Mucosa of descending colon (tissue), 3 donors: ENCODE results near the gene ITGA5. TPM values are rescaled to one million over a fixed set of nuclear protein-coding genes. Genes with fewer than 3 reads are reported as not detected.

Experiments used
- ATAC-seq: fragments of 200-7000 bp; cut with Tn5 transposase; one replicate; pipeline ENCODE4 v1.9.1; 2020; ENCODE audit warnings: mild to moderate bottlenecking, moderate library complexity
- DNase-seq, 3 donors: peaks; one replicate each; pipeline ENCODE4 v3.0.0-alpha.2; 2020
- H3K36me3 ChIP-seq: fragments of 200-600 bp; one replicate; pipeline ENCODE4 v1.8.0; 2021; ENCODE audit warnings: low read depth, mild to moderate bottlenecking
- H3K4me1 ChIP-seq: fragments of 200-600 bp; one replicate; pipeline ENCODE4 v1.8.0; 2021; ENCODE audit warnings: low read depth, mild to moderate bottlenecking
- H3K4me3 ChIP-seq: fragments of 200-600 bp; one replicate; pipeline ENCODE4 v1.8.0; 2021; ENCODE audit warnings: mild to moderate bottlenecking
- H3K9me3 ChIP-seq: fragments of 200-600 bp; one replicate; pipeline ENCODE4 v1.8.0; 2021; ENCODE audit warnings: mild to moderate bottlenecking
- intact Hi-C, 2 donors: fragments of 100-400 bp; cut with DNase I in 1 of 2; cut with micrococcal nuclease in 1 of 2; formaldehyde crosslinking; loops; one replicate each; pipeline versions ENCODE4 v1.11.0 to v1.11.1; 2022; cut with DNase I, micrococcal nuclease
- total RNA-seq, 3 donors: library from RNA; stranded (reverse); fragmentation: NEBNext Ultra II Directional in 2 of 3; extraction: Animal tissue kit (Norgen Biotek cat#: 25700) in 2 of 3; gene quantifications; one replicate each; pipeline versions ENCODE4 v1.2.1 to v1.2.4, GENCODE V29; 2021 to 2023
- TF ChIP-seq, protein P1 (sequence below): fragments of 200-600 bp; IDR thresholded peaks from one replicate; pipeline ENCODE4 v1.8.0; 2022; ENCODE audit warnings: antibody characterized with exemption, mild to moderate bottlenecking
- donor health status: DM: no; HTN: no; CAD: no; lungs with moderate emphysema.
- donor health status: DM: no; HTN: no; CAD: no.
- donor health status: DM: no; HTN: yes; CAD: no.

The ITGA5 gene
- total RNA-seq, 3 donors from 2014 or later = 8.0 to 201 (median 61.8) TPM

DNA sequence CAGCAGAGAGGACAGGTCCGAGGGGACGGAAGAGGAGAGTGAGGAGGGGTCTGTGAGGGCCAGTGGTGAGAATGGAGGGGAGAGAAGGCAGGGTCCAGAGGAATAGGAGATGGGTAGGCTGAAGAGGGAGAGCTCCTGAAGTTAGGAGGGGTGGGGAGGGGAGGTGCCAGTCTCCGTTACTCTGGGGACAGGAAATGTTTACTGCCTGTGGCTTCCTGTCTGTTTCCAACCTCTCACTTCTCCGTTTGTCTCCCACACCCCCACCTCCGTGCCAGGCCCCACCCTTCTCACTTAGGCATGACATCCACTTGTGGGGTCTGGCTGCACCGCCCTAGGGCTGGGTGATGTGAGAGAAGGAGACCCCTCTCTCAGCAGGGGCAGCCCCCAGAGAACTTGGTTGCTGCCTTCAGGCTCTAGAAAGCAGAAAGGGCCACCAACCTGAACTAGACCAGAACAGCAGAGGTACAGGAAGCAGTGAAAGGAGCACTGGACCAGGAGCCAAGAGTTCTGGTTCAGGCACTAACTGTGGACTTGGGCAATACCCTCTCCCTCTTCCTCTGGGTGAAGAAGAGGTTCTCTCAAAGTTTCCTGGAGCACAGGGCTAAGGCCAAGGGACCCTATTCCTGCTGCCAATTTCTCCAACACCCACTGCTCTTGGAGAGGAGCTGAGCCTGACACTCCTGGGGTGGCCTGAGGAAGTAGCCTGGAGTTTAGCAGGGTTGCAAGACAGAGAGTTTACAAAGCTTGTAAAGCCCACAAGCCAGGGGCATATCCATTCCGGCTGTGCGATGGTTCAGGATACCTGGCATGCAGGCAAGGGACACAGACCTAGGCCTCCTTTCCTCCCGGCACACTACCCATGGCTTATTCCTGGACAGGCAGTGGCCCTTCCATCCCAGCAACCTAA, 5.5 kb downstream of the ITGA5 start:
- Histone ChIP-seq H3K36me3 (no peaks in the 10 kb centered on the region), H3K9me3 (no peaks in the 10 kb centered on the region), H3K4me1 (no peaks in the 10 kb centered on the region), H3K4me3 (no peak overlapping the region)
- peak; percentile 50 to 85 (median 60) for DNase-seq
- peak; percentile 80 for ATAC-seq
- intact Hi-C loops = no loop called here
- TF ChIP-seq, protein P1, sequence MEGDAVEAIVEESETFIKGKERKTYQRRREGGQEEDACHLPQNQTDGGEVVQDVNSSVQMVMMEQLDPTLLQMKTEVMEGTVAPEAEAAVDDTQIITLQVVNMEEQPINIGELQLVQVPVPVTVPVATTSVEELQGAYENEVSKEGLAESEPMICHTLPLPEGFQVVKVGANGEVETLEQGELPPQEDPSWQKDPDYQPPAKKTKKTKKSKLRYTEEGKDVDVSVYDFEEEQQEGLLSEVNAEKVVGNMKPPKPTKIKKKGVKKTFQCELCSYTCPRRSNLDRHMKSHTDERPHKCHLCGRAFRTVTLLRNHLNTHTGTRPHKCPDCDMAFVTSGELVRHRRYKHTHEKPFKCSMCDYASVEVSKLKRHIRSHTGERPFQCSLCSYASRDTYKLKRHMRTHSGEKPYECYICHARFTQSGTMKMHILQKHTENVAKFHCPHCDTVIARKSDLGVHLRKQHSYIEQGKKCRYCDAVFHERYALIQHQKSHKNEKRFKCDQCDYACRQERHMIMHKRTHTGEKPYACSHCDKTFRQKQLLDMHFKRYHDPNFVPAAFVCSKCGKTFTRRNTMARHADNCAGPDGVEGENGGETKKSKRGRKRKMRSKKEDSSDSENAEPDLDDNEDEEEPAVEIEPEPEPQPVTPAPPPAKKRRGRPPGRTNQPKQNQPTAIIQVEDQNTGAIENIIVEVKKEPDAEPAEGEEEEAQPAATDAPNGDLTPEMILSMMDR = no peak

DNA sequence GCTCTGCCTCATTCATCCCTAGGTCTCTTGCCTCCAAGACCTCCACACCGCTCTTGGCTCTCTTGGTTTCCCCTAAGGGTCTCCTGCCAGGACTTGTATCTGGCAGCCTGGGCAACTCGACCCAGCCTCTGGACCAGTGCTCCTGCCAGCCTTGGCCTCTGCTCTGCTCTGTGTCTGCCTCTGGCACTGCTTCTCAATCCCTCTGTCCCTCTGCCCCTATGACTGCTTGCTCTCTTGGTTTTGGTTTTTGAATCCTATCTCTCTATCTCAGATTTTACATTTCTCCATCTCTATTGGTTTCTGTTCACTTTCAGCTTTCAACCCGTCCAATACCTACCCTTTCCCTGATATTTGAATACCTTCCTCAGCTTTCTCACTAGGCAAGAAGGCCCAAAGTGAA, 6.3 kb downstream of the ITGA5 start:
- no peaks in the 10 kb centered on the region for H3K4me1 ChIP-seq
- no peaks in the 10 kb centered on the region for H3K36me3 ChIP-seq
- H3K4me3 ChIP-seq = no peak overlapping the region
- TF ChIP-seq, protein P1 = no peak
- intact Hi-C loops = no loop called here
- DNase-seq (no peak), ATAC-seq (peak; percentile 2)
- H3K9me3 ChIP-seq = no peaks in the 10 kb centered on the region

DNA sequence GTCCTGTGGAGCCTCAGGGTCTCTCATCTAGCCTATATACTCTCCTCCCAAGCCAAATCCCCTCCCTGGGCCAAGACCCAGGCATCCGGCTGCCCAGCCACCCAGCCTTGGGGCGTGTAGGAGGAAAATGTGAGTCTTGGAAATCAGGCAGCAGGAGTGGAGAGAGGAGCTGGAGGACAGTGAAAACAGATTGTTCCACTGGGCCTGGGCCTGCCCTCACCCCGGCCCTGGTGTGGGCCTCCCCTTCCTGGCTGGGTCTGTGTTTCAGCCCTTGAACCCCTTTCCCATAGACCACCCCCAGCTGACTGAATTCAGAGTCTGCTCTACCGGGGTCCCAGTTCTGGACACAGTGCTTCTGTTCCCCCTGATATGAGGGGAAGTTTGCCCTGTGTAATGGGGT, 6.7 kb downstream of the ITGA5 start:
- no peak for ATAC-seq
- H3K36me3 ChIP-seq = no peaks in the 10 kb centered on the region

DNA sequence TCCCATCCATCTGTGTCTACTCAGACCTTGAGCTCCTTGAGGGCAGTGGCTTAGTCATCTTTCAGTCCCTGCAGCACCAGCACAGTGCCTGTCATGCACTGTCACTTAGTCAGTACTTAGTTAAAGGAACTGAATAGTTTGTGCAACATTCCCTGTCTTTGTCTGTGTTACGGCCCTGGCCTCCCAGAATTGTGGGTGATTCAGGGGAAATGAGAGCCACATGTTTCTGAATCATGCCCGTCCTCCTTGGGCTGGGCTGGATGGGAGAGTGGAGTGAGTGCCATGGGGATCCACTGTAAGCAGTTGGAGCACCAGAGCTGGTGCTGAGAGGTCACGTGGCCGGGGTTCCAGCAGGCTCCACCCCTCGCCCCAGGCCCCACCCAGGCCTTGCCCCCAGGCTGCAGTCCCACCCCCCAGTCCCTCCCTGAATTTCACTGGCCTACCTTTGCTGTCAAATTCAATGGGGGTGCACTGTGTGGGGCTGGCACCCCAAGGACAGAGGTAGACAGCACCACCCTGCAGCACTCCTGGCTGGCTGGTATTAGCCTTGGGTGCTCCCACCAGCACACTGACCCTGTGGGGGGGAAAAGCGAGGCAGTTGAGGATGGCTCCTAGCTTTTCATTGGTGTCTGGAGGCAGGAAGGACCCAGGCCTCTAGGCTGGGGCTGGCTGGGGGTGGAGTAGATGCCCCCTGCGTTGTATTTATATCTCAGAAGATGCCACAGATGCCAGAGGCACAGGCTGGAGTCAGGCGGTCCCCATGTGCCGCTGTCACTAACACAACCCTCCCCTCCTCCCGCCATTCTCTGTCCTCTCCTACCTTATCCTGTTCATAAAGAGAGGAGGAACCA, 7.5 kb downstream of the ITGA5 start:
- TF ChIP-seq, protein P1 = no peak
- no peaks in the 10 kb centered on the region for H3K4me1 ChIP-seq
- ATAC-seq (peak; percentile 60), DNase-seq (peak in 1 of 3 donors; percentile 76)
- no peaks in the 10 kb centered on the region for H3K36me3 ChIP-seq
- intact Hi-C loops = no loop called here
- no peaks in the 10 kb centered on the region for H3K9me3 ChIP-seq
- H3K4me3 ChIP-seq = no peak overlapping the region

More for the DNA sequence above, 6.7 kb downstream of the ITGA5 start:
- no peak for DNase-seq
- Histone ChIP-seq H3K4me1 (no peaks in the 10 kb centered on the region), H3K4me3 (no peak overlapping the region), H3K9me3 (no peaks in the 10 kb centered on the region)
- intact Hi-C loops = no loop called here
- TF ChIP-seq, protein P1 = no peak

DNA sequence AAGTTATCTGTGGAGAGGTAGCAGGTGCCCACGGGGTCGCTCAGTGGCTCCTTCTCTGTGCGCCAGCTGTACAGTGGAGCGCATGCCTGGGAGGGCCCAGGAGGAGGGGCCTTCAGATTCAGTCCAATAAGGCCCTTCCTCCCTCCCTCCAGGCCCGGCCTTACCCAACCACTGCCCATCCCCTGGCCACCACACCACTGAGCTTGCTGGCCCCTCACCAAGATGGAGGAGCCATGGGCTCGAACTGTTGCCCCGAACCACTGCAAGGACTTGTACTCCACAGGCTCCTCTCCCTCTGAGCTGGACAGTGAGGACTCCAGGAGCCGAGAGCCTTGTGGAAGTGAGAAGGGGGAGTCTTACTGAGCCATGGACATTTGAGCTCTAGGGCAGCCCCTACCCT, 9.8 kb downstream of the ITGA5 start:
- H3K36me3 ChIP-seq = no peaks in the 10 kb centered on the region
- no peaks in the 10 kb centered on the region for H3K4me1 ChIP-seq
- intact Hi-C loops = no loop called here
- ATAC-seq = no peak
- TF ChIP-seq, protein P1 = no peak
- no peak for DNase-seq
- H3K4me3 ChIP-seq = no peak overlapping the region
- no peaks in the 10 kb centered on the region for H3K9me3 ChIP-seq
